GM10266 (cell line): Measurements from ENCODE around the gene GMCL1.

Experiments used
- DNase-seq: peaks from one replicate; pipeline ENCODE4 v3.0.0; 2012; ENCODE audit errors: extremely low spot score
- CTCF ChIP-seq: IDR thresholded peaks from 2 replicates; pipeline ENCODE4 v1.5.1; 2012; ENCODE audit warnings: mild to moderate bottlenecking, low read depth; ENCODE audit not compliant: control insufficient read depth, insufficient read depth; ENCODE audit errors: missing control alignments

GMCL1 gene

GRCh38 chr2:69829256-69830044, at the start of gene GMCL1:
TSS of gene GMCL1 (plus strand) at chr2:69829660. CDS start at chr2:69829893, 233 bp downstream.
- TF ChIP-seq CTCF, result no peak
- DNase-seq, result peak; percentile 93

GRCh38 chr2:69780921-69781320, 48.5 kb upstream of the GMCL1 start:
- no peak for TF ChIP-seq CTCF
- no peak for DNase-seq

- DNase-seq, result no peak
Observed at GRCh38 chr2:69781321-69782248, 47.9 kb upstream of the GMCL1 start.

GRCh38 chr2:69784228-69784627, 45.2 kb upstream of the GMCL1 start:
- DNase-seq, result no peak
- TF ChIP-seq CTCF, result no peak

More at GRCh38 chr2:69781321-69782248, 47.9 kb upstream of the GMCL1 start:
- no peak for TF ChIP-seq CTCF

GRCh38 chr2:69785358-69785757, 44.1 kb upstream of the GMCL1 start:
- no peak for DNase-seq
- TF ChIP-seq CTCF, result no peak

- no peak for TF ChIP-seq CTCF
- DNase-seq, result no peak
Observed at GRCh38 chr2:69786052-69786560, 43.4 kb upstream of the GMCL1 start.
